Ascending aorta (tissue), 2 donors: ENCODE measurements around the gene CORO2A. TPM values are rescaled to one million over a fixed set of nuclear protein-coding genes. Genes with fewer than 3 reads are reported as not detected.

Experiments used
- DNase-seq, 2 donors: peaks; one replicate each; pipeline ENCODE4 v3.0.0-alpha.2; 2019; ENCODE audit warnings: low spot score in 2 of 2
- H3K27ac ChIP-seq, 2 donors: fragments of 200-600 bp; sonication (generic); one replicate each; pipeline ENCODE4 v1.5.1; 2016 to 2017; ENCODE audit warnings: mild to moderate bottlenecking in 1 of 2
- H3K27me3 ChIP-seq: fragments of 200-600 bp; sonication (generic); one replicate; pipeline ENCODE4 v1.5.1; 2017
- H3K36me3 ChIP-seq, 2 donors: fragments of 200-600 bp; sonication (generic); one replicate each; pipeline ENCODE4 v1.5.1; 2016
- H3K4me1 ChIP-seq, 2 donors: fragments of 200-600 bp; sonication (generic); one replicate each; pipeline ENCODE4 v1.5.1; 2016 to 2017; ENCODE audit warnings: mild to moderate bottlenecking in 1 of 2
- H3K4me3 ChIP-seq, 2 donors: fragments of 200-600 bp; sonication (generic); one replicate each; pipeline ENCODE4 v1.5.1; 2016 to 2017; ENCODE audit warnings: mild to moderate bottlenecking in 1 of 2
- H3K9me3 ChIP-seq, 2 donors: fragments of 200-600 bp; sonication (generic); one replicate each; pipeline ENCODE4 v1.5.1; 2016
- intact Hi-C: fragments of 100-400 bp; cut with DNase I; formaldehyde crosslinking; loops from one replicate; pipeline ENCODE4 v1.15.1; 2023
- total RNA-seq: library from RNA; depleted of rRNA; stranded (reverse); fragments of >200 nt; gene quantifications from one replicate; pipeline ENCODE4 v1.1.0, GENCODE V29; 2016
- TF ChIP-seq, protein P1 (sequence below), 3 experiments: fragments of 200-600 bp in 2 of 3; fragments of 450-650 bp in 1 of 3; sonication (generic) in 2 of 3; IDR thresholded peaks; one replicate each; pipeline ENCODE4 v1.5.1; 2016 to 2019; ENCODE audit warnings: antibody characterized with exemption in 3 of 3, mild to moderate bottlenecking in 1 of 3, moderate library complexity in 1 of 3

CORO2A gene
- total RNA-seq, 1 donor from 2014 or later, result 9.0 TPM

DNA sequence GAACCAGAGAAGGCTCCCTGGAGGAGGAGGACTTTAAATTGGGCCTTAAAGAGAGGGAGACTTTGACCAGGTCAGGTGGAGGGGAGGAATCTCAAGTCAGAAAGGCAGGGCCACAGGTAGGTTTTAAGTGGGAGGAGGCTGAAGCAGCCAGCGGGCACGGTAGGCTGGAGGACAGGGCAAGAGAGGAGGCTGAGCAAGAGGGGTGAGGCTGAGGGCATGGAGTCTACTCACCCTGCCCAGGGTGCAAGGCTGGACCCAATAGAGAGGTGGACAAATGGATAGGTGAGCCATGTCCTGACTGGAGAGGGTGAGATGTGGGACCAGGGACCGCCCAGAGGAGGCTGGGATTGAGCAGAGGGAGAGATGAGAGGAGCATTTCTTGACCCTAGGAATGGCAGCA is 47.8 kb downstream of the CORO2A start:
- intact Hi-C loops, result no loop called here

DNA sequence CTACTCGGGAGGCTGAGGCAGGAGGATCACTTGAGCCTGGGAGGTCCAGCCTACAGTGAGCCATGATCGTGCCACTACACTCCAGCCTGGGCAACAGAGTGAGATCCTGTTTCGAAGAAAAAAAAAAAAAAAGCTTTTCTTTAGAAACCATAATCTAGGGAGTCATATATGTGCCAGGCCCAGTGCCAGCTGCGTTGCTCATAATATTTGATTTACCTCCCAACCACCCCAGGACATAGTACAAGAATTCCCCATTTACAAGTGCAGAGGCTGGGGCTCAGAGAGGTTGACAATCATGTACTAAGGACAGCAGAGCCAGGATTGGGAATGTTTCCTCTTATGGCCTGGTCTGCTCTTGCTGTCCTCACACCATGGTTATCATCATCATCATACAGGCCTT is 48.4 kb downstream of the CORO2A start:
- Histone ChIP-seq H3K4me3 (no peak overlapping the region), H3K4me1 (no peaks in the 10 kb centered on the region), H3K27me3 (no peaks in the 10 kb centered on the region), H3K9me3 (no peaks in the 10 kb centered on the region), H3K27ac (no peak overlapping the region), H3K36me3 (no peaks in the 10 kb centered on the region)
- intact Hi-C loops, result no loop called here
- no peak for DNase-seq
- TF ChIP-seq, protein P1, sequence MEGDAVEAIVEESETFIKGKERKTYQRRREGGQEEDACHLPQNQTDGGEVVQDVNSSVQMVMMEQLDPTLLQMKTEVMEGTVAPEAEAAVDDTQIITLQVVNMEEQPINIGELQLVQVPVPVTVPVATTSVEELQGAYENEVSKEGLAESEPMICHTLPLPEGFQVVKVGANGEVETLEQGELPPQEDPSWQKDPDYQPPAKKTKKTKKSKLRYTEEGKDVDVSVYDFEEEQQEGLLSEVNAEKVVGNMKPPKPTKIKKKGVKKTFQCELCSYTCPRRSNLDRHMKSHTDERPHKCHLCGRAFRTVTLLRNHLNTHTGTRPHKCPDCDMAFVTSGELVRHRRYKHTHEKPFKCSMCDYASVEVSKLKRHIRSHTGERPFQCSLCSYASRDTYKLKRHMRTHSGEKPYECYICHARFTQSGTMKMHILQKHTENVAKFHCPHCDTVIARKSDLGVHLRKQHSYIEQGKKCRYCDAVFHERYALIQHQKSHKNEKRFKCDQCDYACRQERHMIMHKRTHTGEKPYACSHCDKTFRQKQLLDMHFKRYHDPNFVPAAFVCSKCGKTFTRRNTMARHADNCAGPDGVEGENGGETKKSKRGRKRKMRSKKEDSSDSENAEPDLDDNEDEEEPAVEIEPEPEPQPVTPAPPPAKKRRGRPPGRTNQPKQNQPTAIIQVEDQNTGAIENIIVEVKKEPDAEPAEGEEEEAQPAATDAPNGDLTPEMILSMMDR (IDR thresholded peaks at IDR 0.05), result no peak

More for the DNA sequence above, 47.8 kb downstream of the CORO2A start:
- H3K9me3 ChIP-seq, result no peaks in the 10 kb centered on the region
- H3K4me1 ChIP-seq, result no peaks in the 10 kb centered on the region
- no peak overlapping the region for H3K4me3 ChIP-seq
- TF ChIP-seq, protein P1 (IDR thresholded peaks at IDR 0.05), result no peak
- DNase-seq, result no peak
- H3K27ac ChIP-seq, result no peak overlapping the region
- no peaks in the 10 kb centered on the region for H3K36me3 ChIP-seq
- H3K27me3 ChIP-seq, result no peaks in the 10 kb centered on the region

DNA sequence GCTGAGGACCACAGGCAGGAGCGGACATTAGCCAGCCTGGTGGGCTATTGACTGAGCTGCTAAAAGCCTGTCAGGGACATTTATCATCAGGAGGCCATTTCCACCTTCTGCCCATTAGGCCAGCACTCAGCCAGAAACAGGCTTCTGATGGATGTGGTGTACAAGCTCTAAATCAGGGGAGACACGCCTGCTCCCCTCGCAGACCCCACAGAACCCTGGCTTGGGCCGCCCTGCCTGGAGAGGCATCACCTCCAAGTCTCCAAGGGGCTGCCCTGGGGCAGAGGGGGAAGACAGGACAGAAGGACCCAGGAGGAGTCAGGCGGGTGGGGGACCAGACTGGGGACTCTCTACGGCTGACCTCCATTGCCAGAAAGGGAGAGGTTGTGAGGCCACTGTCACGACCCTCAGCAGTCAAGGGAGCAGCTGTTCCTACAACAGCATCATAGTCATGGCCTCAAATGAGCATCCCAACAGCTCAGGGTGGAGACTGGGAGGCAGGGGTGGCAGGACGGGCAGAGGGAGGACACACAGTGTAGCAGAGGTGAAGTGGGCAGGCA is 49.4 kb downstream of the CORO2A start:
- intact Hi-C loops, result no loop called here
- DNase-seq, result no peak

DNA sequence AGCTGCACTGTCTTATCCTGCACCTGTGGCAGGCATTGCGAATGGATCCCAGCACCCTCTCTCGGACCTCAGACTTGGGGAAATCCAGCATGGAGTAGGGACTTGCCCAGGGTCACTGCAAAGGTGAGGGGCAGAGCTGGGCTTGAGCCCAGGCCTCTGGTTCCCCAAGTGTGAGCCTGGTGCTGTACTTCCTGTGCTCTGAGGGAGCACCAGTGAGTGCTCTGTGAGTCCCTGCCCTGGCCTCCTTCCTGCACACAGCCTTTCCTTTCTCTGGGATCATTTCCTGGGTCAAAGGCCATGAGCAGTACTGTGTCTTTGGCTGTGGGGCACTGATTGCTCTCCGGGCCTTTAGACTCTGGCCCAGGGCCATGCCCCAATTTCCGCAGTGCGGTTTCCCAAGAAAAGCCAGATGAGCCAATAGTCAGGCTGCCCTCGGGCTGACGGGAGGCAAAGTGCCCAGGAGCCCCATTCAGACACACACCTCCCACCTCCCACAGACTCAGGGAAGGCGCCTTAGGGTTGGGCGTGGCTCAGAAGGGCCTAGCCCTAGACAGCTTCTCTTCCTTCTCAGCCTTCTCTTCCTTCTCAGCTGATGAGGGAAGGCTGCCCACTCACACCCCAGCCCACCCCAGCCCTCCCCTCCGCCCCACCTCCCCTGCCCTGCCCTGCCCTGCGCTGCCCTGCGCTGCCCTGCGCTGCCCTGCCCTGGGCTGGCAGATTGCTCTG is 50.1 kb downstream of the CORO2A start:
- DNase-seq, result no peak
- Histone ChIP-seq H3K9me3 (no peaks in the 10 kb centered on the region), H3K27ac (no peak overlapping the region), H3K4me1 (no peaks in the 10 kb centered on the region), H3K27me3 (no peaks in the 10 kb centered on the region), H3K4me3 (no peak overlapping the region), H3K36me3 (no peaks in the 10 kb centered on the region)
- intact Hi-C loops, result no loop called here
- TF ChIP-seq, protein P1 (IDR thresholded peaks at IDR 0.05), result no peak

More for the DNA sequence above, 49.4 kb downstream of the CORO2A start:
- TF ChIP-seq, protein P1 (IDR thresholded peaks at IDR 0.05), result no peak
- Histone ChIP-seq H3K27ac (no peak overlapping the region), H3K4me1 (no peaks in the 10 kb centered on the region), H3K36me3 (no peaks in the 10 kb centered on the region), H3K4me3 (no peak overlapping the region), H3K27me3 (no peaks in the 10 kb centered on the region), H3K9me3 (no peaks in the 10 kb centered on the region)

DNA sequence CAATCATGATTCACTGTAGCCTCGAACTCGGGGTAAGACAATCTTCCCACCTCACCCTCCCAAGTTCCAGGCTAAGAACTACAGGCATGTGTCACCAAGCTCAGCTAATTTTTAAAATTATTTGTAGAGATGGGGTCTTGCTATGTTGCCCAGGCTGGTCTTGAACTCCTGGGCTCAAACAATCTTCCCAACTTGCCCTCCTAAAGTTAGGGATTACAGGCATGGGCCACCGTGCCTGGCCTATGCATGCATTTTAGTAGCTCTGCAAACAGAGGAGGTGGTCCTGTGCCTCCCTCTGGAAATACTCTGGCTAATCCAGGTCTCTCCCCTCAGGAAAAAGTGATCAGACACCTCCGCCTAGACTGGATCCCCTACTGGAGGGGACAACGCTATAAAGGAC is 51.9 kb downstream of the CORO2A start:
- H3K9me3 ChIP-seq, result no peaks in the 10 kb centered on the region
- H3K27ac ChIP-seq, result no peak overlapping the region
- H3K4me1 ChIP-seq, result no peaks in the 10 kb centered on the region
- no peaks in the 10 kb centered on the region for H3K36me3 ChIP-seq
- intact Hi-C loops, result no loop called here
- no peak for DNase-seq
- H3K4me3 ChIP-seq, result no peak overlapping the region
- H3K27me3 ChIP-seq, result no peaks in the 10 kb centered on the region
- TF ChIP-seq, protein P1 (IDR thresholded peaks at IDR 0.05), result no peak
